Measurements from ENCODE around the gene TIAM1.
A peak's percentile ranks its signal among the peaks of the same experiment; 100 is the strongest.

TIAM1 gene

DNA sequence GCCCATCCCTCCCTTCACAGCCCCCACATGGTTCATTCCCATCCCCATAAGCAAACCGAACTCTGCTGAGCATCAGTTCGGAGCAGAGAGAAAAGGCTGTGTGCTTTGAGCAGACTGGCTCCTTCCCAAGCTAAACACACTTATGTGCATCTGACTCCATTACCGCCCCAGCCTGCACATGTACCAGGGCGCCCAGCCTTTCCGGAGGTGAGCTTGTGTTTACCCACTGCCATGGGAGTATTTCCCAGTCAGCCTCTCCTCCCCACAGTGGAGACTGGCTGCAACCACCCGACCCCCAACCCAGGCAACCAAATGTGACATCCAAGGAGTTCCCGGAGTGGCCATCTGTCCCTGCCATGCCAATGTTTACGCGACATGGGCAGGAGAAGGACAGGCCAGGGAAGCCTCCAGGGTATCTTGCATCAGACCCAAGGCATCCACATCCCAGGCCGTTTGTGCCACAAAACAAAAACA lies 9.4 kb downstream of the TIAM1 start:
- no peak overlapping the region for H3K4me3 ChIP-seq (ENCODE audit: low read depth, low read length)
- TF ChIP-seq, protein P1, sequence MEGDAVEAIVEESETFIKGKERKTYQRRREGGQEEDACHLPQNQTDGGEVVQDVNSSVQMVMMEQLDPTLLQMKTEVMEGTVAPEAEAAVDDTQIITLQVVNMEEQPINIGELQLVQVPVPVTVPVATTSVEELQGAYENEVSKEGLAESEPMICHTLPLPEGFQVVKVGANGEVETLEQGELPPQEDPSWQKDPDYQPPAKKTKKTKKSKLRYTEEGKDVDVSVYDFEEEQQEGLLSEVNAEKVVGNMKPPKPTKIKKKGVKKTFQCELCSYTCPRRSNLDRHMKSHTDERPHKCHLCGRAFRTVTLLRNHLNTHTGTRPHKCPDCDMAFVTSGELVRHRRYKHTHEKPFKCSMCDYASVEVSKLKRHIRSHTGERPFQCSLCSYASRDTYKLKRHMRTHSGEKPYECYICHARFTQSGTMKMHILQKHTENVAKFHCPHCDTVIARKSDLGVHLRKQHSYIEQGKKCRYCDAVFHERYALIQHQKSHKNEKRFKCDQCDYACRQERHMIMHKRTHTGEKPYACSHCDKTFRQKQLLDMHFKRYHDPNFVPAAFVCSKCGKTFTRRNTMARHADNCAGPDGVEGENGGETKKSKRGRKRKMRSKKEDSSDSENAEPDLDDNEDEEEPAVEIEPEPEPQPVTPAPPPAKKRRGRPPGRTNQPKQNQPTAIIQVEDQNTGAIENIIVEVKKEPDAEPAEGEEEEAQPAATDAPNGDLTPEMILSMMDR (IDR thresholded peaks at IDR 0.05; ENCODE audit: borderline replicate concordance, insufficient read depth, low read depth, low read length) = no peak

- no peak overlapping the region for H3K4me3 ChIP-seq (ENCODE audit: low read depth, low read length)
- TF ChIP-seq, protein P1 (IDR thresholded peaks at IDR 0.05; ENCODE audit: borderline replicate concordance, insufficient read depth, low read depth, low read length) = no peak
These were observed 11.5 kb downstream of the TIAM1 start for GRCh38 chr21:31332525-31332924.

DNA sequence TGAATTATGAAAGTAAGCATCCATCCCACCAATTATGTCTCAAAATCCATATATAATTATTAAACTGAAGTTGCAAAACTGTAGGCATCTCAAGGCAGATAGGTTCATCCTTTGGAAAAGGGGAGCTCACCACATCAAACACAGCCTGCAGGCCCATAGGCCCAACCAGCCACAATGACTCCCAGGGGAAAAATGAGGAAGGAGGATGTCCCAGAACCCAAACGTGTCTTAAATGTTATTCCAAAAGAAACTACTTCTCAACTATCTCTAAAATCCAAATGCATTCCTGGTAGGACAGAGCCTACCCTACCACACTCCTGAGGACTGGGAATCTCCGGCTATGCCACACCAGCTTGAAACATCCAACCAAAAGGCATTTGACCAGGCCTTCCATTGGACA lies 12.8 kb downstream of the TIAM1 start:
- TF ChIP-seq, protein P1 (IDR thresholded peaks at IDR 0.05; ENCODE audit: borderline replicate concordance, insufficient read depth, low read depth, low read length) = no peak
- no peak overlapping the region for H3K4me3 ChIP-seq (ENCODE audit: low read depth, low read length)

DNA sequence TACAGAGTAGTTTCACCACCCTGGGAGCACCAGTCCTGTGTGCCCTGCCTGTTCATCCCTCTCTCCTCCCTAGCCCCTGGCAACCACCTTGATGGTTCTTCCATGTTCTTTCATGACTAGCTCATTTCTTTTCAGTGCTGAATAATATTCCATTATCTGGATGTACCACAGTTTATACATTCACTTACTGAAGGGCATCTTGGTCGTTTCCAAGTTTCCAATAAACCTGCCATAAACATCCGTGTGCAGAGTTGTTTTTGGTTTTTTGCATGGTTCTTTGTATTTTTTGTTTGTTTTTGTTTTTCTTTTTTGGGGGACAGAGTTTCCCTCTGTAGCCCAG lies 13.9 kb downstream of the TIAM1 start:
- TF ChIP-seq, protein P1 (IDR thresholded peaks at IDR 0.05; ENCODE audit: borderline replicate concordance, insufficient read depth, low read depth, low read length) = no peak
- H3K4me3 ChIP-seq (ENCODE audit: low read depth, low read length) = no peak overlapping the region

DNA sequence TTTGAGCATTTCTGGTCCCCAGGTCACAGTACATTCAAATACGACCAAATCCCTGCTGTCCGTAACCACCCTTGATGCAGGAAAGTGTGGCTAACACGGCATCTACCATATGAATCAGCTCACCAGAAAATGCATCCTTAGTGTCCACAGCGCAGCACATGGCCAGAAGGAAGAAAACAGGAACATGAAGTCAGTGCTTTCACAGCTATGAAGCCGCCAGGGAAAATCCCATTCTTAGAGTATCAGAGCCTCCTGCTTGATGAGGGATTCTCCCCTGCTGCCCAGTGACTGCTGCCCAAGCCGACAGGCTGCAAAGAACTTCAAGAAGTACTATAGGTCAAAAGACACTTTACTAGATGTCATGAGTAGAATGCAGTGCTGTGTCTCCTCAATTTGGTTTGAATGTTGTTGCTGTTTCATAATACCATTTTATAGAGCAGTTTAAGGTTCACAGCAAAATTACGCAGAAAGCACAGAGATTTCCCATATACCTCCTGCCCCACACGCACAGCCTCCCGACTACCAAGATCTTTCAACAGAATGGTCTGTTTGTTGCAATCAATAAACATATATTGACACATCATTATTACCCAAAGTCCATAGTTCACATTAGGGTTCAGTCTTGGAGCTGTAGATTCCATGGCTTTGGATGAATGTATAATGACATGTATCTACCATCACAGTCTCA lies 14.5 kb downstream of the TIAM1 start:
- no peak overlapping the region for H3K4me3 ChIP-seq (ENCODE audit: low read depth, low read length)
- TF ChIP-seq, protein P1 (IDR thresholded peaks at IDR 0.05; ENCODE audit: borderline replicate concordance, insufficient read depth, low read depth, low read length) = no peak

GRCh38 chr21:31326522-31327242 lies 17.4 kb downstream of the TIAM1 start:
- TF ChIP-seq, protein P1 (IDR thresholded peaks at IDR 0.05; ENCODE audit: borderline replicate concordance, insufficient read depth, low read depth, low read length) = no peak
- peak overlapping the region; percentile 6 for H3K4me3 ChIP-seq (ENCODE audit: low read depth, low read length)

GRCh38 chr21:31318971-31319370 lies 25.1 kb downstream of the TIAM1 start:
- TF ChIP-seq, protein P1 (IDR thresholded peaks at IDR 0.05; ENCODE audit: borderline replicate concordance, insufficient read depth, low read depth, low read length) = no peak
- no peak overlapping the region for H3K4me3 ChIP-seq (ENCODE audit: low read depth, low read length)
